ENCODE data around the gene EHMT2.
"Not testable (repeated sequence)": the region's sequence is repeated elsewhere in the genome, so short reads cannot be mapped to it uniquely, and the experiment has no call there.

The EHMT2 gene

DNA sequence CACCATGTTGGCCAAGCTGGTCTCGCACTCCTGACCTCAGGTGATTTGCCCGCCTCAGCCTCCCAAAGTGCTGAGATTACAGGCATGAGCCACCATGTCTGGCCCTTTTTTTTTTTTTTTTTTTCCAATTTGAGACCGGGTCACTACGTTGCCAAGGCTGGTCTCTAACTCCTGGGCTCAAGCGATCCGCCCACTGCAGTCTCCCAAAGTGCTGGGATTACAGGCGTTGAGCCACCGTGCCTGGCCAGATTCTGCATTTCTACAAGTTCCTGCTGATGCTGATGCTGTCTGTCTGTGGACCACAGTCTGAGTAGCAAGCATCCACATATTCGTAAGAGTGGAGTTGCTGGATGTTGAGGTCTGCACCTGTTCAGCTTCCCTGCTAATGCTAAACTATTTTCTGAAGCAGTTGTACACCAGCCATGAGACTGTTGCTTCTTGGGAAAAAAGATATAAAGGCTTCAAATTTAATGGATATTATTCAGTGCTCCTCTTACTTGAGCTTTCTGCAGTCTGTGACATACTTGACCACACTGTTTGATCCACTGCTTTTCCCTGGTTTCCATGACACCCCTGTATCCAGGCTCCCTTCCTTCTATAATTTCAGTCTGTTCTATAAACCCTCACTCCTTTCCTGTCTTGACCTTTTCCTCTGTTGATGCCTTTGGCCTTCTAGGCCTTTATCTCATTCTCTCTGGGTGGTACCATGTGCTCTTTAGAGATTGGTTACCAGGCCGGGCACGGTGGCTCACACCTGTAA lies 14.5 kb upstream of the EHMT2 start:
- no peak for DNase-seq

DNA sequence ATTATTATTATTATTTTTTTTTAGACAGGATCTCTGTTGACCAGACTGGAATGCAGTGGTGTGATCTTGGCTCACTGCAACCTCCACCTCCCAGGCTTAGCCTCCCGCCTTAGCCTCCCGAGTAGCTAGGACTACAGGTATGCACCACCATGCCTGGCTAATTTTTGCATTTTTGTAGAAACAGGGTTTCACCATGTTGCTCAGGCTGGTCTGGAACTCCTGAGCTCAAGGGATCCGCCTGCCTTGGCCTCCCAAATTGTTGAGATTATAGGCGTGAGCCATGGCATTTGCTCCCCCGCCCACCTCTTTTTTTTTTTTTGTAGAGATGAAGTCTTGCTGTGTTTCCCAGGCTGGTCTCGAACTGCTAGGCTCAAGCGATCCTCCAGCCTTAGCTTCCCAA lies 11.8 kb upstream of the EHMT2 start:
- DNase-seq, result not testable (repeated sequence)

DNA sequence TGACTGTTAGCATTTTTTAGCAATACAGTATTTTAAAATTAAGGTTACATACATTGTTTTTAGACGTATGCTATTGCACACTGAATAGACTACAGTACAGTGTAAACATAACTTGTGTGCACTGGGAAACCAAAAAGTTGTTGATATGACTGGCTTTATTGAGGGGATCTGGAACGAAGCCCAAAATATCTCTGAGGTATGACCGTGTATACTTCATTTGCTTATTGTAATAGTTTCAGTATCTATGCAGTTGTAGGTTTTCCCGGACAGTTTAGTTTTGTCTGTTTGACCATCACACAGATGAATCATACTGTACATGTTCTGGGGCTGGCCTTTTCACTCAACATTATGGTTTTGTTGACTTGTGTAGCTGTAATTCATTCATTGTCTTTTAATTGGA lies 11.3 kb upstream of the EHMT2 start:
- peak; percentile 53 for DNase-seq

DNA sequence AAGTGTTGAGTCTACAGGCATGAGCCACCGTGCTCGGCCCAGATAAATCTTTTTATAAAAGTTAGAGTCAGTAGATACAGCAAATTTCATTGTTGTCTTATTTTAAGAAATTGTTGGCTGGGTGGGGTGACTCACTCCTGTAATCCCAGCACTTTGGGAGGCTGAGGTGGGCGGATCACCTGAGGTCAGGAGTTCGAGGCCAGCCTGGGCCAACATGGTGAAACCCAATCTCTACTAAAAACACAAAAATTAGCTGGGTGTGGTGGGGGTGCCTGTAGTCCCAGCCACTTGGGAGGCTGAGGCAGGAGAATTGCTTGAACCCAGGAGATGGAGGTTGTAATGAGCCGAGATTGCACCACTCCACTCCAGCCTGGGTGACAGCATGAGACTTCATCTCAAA lies 10.8 kb upstream of the EHMT2 start:
- not testable (repeated sequence) for DNase-seq

DNA sequence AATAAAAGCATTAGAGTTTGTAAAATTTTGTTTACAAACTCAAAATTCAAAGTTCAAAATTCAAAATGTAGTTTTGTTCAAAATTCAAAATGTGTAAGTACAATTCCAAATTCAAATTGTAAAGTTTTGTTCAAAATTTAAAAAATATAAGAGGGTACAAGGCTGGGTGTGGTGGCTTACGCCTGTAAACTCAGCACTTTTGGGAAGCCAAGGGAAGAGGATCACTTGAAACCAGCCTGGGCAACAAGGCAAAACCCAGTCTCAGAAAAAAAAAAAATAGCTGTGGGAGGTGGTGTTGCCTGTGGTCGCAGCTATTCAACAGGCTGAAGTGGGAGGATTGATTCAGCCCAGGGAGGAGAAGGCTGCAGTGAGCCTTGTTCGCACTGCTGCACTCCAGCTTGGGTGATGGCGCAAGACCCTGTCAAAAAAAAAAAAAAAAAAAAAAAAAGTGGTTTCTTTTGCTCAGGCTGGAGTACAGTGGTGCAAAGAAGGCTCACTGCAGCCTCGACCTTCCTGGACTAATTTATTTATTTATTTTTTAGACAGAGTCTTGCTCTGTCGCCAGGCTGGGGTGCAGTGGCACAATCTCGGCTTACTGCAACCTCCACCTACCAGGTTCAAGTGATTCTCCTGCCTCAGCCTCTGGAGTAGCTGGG lies 9.8 kb upstream of the EHMT2 start:
- peak; percentile 97 for DNase-seq

DNA sequence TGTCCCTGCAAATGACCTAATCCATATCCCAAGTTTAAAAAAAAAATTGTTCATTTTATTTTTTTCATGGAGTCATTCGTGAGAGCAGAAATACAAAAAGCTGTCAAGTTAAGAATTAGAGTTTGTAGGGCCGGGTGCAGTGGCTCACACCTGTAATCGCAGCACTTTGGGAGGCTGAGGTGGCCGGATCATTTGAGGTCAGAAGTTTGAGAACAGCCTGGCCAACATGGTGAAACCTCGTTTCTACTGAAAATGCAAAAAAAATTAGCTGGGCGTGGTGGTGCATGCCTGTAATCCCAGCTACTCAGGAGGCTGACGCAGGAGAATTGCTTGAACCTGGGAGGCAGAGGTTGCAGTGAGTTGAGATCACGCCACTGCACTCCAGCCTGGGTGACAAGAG lies 9.2 kb upstream of the EHMT2 start:
- DNase-seq, result not testable (repeated sequence)

DNA sequence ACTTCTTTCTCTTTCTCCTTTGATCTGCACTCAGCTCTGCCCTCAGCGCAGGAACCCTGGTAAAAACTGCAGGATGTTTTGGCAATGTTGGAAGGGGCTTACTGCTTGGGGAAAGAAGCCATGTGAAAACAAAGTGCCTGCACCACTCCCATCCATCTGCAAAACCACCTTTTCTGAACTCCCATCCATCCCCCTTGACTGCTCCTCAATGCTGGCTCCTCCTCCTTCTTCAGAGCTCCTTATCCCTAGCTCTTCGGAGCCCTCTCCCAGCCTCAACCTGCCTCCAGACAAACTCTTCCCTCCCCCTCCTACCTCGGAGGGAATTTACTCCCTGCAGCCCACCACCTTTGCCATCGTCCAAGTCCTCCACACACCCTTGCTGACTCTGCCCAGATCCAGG lies 8.6 kb upstream of the EHMT2 start:
- no peak for DNase-seq

DNA sequence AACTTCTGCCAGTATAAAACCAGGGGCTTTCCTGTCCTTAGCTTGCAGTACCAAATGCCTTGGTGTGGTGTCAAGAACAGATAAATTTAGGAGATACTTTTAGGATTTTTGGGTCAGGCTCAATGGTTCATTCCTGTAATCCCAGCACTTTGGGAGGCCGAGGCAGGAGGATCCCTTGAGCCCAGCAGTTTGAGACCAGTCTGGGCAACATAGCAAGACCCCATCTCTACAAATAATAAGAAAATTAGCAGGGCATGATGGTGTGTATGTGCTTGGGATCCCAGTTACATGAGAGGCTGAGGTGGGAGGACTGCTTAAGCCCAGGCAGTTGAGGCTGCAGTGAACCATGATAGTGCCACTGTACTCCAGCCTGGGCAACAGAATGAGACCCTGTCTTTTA lies 7.5 kb upstream of the EHMT2 start:
- no peak for DNase-seq

DNA sequence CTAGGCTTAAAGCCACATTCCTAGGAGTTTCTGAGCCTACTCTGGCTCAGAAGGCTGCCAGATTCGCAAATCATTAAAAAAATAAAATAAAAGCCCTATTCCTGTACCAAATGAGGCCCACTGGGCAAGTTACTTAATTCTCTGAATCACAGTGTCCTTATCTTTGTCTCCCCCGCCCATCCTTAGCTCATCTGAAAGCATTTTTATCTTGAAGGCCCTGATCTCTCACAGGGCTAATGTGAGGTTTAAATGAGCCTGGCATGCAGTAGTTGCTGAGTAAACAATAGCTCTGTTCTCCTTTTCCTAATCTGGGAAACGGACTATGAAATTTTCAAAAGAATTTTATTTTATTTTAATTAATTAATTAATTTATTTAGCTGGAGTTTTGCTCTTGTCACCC lies 6.5 kb upstream of the EHMT2 start:
- no peak for DNase-seq

DNA sequence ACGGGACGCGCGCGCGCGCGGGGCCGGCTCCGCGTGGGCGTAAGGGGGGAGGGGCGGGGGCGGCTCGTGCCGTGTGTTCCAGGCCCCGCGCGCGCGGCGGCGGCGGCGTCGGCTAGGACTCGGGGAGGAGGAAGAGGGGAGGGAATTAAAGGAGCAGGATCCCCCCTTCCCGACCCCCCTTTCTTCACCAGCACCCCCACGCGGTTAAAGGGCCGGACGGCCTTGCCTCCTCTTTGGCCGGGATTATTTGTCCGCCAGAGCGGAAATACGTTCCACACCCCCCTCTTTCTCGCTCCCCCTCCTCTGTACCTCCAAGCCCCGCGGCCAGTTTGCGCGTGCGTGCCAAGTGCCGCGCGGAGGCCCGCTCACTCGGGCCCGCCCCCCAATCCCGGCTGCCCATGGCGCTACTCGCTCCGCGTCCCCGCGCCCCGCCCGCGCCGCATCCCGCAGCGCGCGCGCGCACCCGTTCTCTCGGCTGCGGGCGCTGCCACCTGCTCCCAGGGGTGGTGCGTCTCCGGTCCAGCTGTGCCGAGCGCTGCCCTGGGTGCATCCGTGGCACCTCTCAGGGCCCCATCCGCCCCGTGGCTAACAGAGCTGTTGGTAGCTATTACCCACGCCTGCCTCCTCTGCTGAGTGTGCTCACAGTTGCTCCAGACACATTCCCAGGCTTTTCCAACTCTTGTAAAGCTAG lies 4.6 kb upstream of the EHMT2 start, which contains the start of gene ZBTB12:
TSS of gene ZBTB12 (minus strand) at position 134 of the 691 bp plus-strand sequence. CDS start 781 bp downstream, outside the sequence.
- peak; percentile 83 for DNase-seq

DNA sequence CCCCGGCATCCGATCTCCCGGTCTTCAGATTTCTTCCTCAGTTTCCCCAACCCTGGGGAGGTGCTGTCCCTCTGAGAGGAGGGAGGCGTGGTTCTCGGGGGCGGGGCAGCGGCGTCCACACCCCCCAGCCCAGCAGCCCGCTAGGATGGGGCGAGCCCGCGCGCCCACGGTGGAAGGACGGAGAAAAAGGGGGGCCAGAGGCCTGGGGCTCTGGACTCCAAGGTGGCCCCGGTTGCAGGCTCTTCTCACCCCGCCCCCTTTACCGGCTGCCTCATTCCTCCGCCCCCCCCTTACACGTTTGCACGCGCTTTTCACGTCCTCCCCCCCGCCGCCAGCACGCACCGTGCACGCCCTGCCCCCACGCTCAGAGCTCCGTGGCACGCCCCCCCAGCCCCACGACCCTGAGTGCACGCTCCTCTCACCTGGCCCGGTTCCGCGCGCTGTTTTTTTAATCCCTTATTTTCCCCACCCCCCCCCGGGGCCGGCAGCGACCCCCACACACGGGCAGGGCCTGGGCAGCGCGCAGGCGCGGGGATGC lies 4.0 kb upstream of the EHMT2 start:
- DNase-seq, result peak; percentile 14

DNA sequence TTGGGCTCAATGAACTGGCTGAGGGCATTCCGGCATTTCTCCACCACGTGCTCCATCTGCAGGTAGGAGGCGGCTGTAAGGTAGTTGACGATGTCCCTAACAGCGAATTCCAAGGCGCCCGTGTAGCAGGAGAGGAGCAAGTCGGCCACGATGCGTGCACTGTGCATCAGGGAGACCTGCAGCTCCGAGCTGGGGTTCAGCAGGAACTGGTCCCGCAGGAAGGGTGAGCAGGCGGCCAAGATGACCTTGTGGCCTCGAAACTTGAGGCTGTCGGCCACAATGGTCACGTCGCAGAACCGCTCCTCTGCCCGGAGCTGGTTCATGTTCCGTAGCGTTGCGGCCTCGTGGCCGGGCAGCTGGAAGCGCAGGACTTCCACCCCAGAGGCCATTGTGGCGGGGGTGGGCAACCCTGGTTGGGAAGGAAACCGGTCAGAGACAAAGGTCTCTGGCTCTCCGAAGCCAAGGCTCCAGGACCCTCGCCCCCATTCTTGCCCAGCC lies 3.5 kb upstream of the EHMT2 start:
- DNase-seq, result no peak

DNA sequence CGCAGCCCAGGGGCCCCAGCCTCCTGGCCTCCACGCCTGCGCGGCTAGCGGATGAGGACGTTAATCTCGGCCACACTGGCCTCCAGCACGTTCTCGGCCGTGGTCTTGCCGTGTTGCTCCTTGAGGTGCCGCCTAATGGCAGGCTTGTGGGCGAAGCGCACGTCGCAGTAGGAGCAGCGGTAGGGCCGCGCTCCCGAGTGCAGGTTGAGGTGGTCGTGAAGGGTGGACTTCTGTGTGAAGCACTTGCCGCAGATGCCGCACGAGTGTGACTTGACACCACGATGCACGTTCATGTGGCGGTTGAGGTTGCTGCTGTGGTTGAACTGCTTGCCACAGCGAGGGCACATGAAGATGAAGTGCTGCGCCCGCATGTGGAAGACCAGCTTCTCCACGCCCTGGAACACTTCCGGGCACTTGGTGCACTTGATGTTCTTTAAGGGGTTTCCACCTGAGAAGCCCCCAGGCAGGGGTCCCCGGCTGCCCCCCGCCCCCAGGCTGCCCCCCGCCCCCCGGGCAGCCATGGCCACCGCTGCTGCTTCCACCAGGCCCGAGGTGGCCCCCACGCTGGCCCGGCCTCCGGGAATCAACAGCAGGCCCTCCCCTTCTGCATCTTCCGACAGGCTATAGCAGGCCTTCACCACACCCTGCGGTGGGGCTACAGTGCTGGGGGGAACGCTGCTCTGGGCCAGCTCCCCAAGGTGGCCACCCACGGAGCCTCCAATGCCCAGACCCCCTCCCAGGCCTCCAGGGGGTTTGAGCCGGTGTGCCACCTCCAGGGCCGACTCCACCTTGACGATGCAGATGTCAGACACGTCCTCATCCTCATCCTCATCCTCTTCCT lies 2.6 kb upstream of the EHMT2 start:
- DNase-seq, result peak; percentile 67

DNA sequence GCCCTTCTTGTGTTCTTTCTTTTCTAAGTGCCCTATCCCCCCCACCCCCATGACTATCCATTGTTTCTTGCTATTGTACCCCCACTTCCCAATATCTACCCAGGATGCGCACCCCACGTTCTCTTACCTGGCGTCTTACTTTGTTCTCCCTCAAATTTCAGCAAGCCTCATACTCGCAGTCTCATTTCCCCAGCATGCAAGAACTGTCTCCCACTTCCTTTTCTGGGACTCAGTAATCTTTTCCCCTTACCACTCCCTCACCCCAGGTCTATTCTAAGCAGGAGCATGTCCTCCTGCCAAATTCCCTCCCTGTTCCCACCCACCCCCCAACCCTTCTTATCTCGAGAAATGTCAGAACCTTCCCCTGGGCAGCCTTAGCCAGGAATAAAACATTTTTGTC lies 1.7 kb upstream of the EHMT2 start:
- peak; percentile 20 for DNase-seq

DNA sequence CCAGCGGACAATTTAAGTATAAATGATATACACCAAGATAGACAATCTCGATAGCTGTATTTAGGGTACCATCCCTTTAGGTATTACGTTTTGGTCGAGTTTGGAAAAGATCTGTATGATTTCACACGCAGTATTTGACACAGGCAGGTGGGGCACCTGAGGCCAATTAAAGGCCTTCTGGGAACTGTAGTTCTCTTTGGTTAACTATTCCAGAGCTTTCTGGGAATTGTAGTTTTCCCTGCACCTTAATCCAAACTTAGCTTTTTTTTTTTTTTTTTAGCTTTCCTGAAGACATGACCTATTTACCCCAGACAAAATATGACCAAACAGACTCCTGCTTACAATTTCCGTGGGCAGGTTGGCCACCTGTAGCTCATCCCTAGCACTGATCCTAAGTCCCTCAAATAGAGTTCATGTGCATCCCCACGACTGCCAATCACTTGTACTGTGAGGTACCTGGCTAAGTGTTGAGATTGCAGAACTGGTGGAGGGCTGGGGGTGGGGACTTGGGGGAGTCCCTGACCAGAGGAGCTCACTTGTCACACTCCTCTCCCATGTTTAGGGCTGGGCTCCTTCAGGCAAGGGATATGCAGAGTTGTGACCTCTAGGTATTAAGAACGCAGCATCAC lies 999 bp upstream of the EHMT2 start:
- no peak for DNase-seq

DNA sequence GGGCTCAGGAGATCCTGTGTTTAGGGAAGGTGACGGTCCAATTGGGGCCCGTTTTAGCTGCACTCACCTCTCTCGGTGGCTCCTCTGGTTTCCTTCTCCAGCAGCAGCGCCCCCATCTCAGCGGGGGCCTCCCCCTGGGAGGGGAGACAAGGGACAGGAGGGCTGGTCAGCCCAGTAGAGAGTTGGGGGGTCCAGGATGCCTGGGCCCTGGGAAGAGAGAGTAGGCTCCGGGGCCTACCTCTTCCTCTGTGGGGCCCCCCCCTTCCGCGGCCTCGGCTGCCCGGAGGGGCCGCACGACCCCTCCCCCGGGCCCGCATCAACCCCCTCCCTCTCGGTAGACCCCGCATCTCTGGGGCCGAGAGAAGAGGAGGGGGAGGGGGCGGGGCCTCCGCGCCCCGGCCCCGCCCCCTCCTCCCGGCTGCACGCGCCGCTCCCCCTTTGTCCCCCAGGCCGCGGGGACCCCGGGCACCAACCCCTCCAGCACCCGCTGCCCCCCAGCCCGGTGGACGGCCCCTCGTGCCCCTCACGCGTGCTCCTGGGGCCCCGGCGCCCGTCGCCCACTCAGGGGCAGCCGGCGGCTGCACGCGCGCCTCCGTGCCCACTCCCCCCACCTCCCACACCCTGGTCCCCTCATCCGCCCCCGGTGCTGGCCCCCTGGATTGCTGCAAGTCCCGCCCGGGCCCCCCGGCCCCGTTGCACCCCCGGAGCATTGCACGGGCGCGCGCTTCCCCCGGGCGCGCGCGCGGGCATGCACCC lies 464 bp downstream of the EHMT2 start:
- DNase-seq, result no peak

DNA sequence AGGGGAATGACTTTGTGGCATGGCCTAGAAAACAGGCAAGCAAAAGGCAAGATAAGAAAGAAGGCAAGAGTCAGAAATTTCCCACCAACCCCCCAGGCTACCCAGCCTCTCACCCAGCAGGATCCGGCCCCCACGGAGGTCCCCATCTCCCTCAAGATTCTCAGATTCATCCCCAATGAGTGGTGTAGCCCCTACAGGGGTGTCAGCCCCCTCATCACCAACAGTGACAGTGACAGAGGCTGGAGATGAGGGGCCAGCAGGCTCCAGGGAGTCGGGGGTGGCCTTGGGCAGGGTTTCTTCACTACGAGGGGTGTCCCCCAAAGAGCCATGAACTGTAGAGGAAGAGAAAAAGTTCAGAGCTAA lies 1.0 kb downstream of the EHMT2 start:
- DNase-seq, result no peak

DNA sequence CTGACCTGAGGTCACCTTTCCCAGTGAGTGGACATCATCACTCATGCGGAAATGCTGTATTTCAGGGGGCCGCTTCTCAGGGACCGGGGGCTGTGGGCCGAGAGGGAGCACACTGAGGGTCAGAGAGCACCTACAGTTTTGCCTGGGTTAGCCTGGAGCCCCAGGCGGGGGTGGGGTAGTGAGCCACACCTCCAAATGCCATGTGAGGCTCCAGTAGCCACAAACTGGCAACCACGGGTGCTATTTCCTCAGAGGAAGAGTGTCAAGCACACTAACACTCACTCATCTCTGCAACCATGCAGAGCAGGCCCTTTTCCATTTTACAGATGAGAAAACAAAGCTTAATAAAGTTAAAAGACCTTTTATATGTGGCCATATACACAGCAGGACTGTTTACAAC lies 4.7 kb downstream of the EHMT2 start:
- DNase-seq, result peak; percentile 42

DNA sequence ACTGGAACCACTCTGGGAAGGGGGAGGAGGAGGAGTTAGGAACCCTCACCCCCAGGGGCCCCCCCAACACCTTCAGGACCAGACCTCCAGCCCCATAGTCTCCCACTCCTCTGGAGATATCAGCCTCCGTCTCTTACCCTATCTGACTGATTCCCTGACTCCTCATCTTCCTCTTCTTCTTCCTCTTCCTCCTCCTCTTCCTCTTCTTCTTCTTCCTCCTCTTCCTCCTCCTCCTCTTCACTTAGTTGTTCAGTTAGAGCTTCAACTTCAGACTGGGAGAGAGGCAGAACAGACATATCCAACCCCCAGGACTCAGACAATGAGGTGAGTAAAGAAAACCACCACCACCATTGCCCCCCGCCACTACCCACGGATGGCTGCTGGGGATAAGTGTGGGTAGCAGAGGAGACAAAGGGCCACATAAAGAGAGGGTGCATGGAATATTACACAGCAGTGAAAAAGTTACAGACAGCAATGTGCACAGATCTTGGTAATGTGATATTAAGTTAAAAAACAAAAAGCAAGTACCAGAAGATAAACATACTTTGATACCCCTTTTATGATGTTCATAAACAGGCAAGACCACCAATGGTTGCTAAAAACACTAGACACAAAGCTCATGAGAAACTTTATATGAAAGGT lies 8.0 kb downstream of the EHMT2 start:
- no peak for DNase-seq
